T-helper 1 cell treated with Interleukin-12 subunit alpha and Interleukin-12 subunit beta and Interleukin-4 antibody, amounts not matched to agents 30 μg/mL and 1 μg/mL, for 36 hours (primary cell): ENCODE results near the gene LDLRAD3.

ENCODE experiments used
- H3K27ac Mint-ChIP-seq: one replicate; pipeline ENCODE4 v1.8.0; 2021; ENCODE audit warnings: mild to moderate bottlenecking, mixed read lengths
- H3K27me3 Mint-ChIP-seq: one replicate; pipeline ENCODE4 v1.8.0; 2021; ENCODE audit warnings: low read depth, mixed read lengths
- H3K36me3 Mint-ChIP-seq: one replicate; pipeline ENCODE4 v1.8.0; 2021; ENCODE audit warnings: low read depth, mixed read lengths
- H3K4me1 Mint-ChIP-seq: one replicate; pipeline ENCODE4 v1.8.0; 2021; ENCODE audit warnings: low read depth, mixed read lengths
- H3K4me3 Mint-ChIP-seq: one replicate; pipeline ENCODE4 v1.8.0; 2021; ENCODE audit warnings: mild to moderate bottlenecking, moderate library complexity, mixed read lengths
- H3K9me3 Mint-ChIP-seq: one replicate; pipeline ENCODE4 v1.8.0; 2021; ENCODE audit warnings: mixed read lengths

LDLRAD3 gene

GRCh38 chr11:35934981-35935380, 8.9 kb upstream of the LDLRAD3 start:
- Mint-ChIP-seq H3K36me3 (no peaks in the 10 kb centered on the region), H3K4me1 (no peaks in the 10 kb centered on the region), H3K27me3 (peaks cover 14% of the 10 kb centered on the region), H3K27ac (no peak overlapping the region), H3K4me3 (no peak overlapping the region), H3K9me3 (no peaks in the 10 kb centered on the region)

GRCh38 chr11:35935390-35935789, 8.5 kb upstream of the LDLRAD3 start:
- Mint-ChIP-seq H3K4me1 (no peaks in the 10 kb centered on the region), H3K27ac (no peak overlapping the region), H3K9me3 (no peaks in the 10 kb centered on the region), H3K36me3 (no peaks in the 10 kb centered on the region), H3K4me3 (no peak overlapping the region), H3K27me3 (peaks cover 14% of the 10 kb centered on the region)

GRCh38 chr11:35937111-35937510, 6.8 kb upstream of the LDLRAD3 start:
- H3K9me3 Mint-ChIP-seq: no peaks in the 10 kb centered on the region
- no peaks in the 10 kb centered on the region for H3K36me3 Mint-ChIP-seq
- no peaks in the 10 kb centered on the region for H3K4me1 Mint-ChIP-seq
- no peak overlapping the region for H3K27ac Mint-ChIP-seq
- peaks cover 25% of the 10 kb centered on the region for H3K27me3 Mint-ChIP-seq
- no peak overlapping the region for H3K4me3 Mint-ChIP-seq

- H3K27me3 Mint-ChIP-seq: peaks cover 30% of the 10 kb centered on the region
- H3K4me3 Mint-ChIP-seq: no peak overlapping the region
- no peaks in the 10 kb centered on the region for H3K36me3 Mint-ChIP-seq
- H3K27ac Mint-ChIP-seq: no peak overlapping the region
- no peaks in the 10 kb centered on the region for H3K4me1 Mint-ChIP-seq
- H3K9me3 Mint-ChIP-seq: no peaks in the 10 kb centered on the region
Measured at GRCh38 chr11:35937700-35938099, 6.2 kb upstream of the LDLRAD3 start.

- no peak overlapping the region for H3K27ac Mint-ChIP-seq
- H3K36me3 Mint-ChIP-seq: no peaks in the 10 kb centered on the region
- peaks cover under 1% of the 10 kb centered on the region for H3K4me1 Mint-ChIP-seq
- H3K4me3 Mint-ChIP-seq: no peak overlapping the region
- H3K27me3 Mint-ChIP-seq: peaks cover 33% of the 10 kb centered on the region
- H3K9me3 Mint-ChIP-seq: no peaks in the 10 kb centered on the region
Measured at GRCh38 chr11:35938231-35938630, 5.6 kb upstream of the LDLRAD3 start.

GRCh38 chr11:35943309-35943708, 553 bp upstream of the LDLRAD3 start:
- H3K27ac Mint-ChIP-seq: no peak overlapping the region
- H3K4me1 Mint-ChIP-seq: peaks cover 6% of the 10 kb centered on the region
- H3K27me3 Mint-ChIP-seq: peaks cover 59% of the 10 kb centered on the region
- no peaks in the 10 kb centered on the region for H3K36me3 Mint-ChIP-seq
- H3K9me3 Mint-ChIP-seq: no peaks in the 10 kb centered on the region
- H3K4me3 Mint-ChIP-seq: peak overlapping the region; percentile 82

- peaks cover 56% of the 10 kb centered on the region for H3K27me3 Mint-ChIP-seq
Measured at GRCh38 chr11:35944503-35945136, 758 bp downstream of the LDLRAD3 start.

GRCh38 chr11:35945137-35945518, 1.3 kb downstream of the LDLRAD3 start:
- Mint-ChIP-seq H3K4me1 (peaks cover 6% of the 10 kb centered on the region), H3K27ac (no peak overlapping the region), H3K9me3 (no peaks in the 10 kb centered on the region), H3K36me3 (no peaks in the 10 kb centered on the region), H3K27me3 (peaks cover 56% of the 10 kb centered on the region), H3K4me3 (peak overlapping the region; percentile 50)

More at GRCh38 chr11:35944503-35945136, 758 bp downstream of the LDLRAD3 start:
- Mint-ChIP-seq H3K27ac (no peak overlapping the region), H3K4me1 (peaks cover 6% of the 10 kb centered on the region), H3K9me3 (no peaks in the 10 kb centered on the region), H3K36me3 (no peaks in the 10 kb centered on the region), H3K4me3 (peak overlapping the region; percentile 60)

GRCh38 chr11:35946766-35947165, 2.9 kb downstream of the LDLRAD3 start:
- Mint-ChIP-seq H3K36me3 (no peaks in the 10 kb centered on the region), H3K27me3 (peaks cover 46% of the 10 kb centered on the region), H3K27ac (no peak overlapping the region), H3K4me1 (peaks cover 6% of the 10 kb centered on the region), H3K4me3 (no peak overlapping the region), H3K9me3 (no peaks in the 10 kb centered on the region)

- Mint-ChIP-seq H3K4me3 (no peak overlapping the region), H3K27ac (no peak overlapping the region), H3K27me3 (peaks cover 41% of the 10 kb centered on the region)
Measured at GRCh38 chr11:35947437-35947836, 3.6 kb downstream of the LDLRAD3 start.

GRCh38 chr11:35949242-35949641, 5.4 kb downstream of the LDLRAD3 start:
- Mint-ChIP-seq H3K27ac (no peak overlapping the region), H3K27me3 (peaks cover 26% of the 10 kb centered on the region), H3K9me3 (no peaks in the 10 kb centered on the region), H3K4me1 (peaks cover under 1% of the 10 kb centered on the region), H3K36me3 (no peaks in the 10 kb centered on the region), H3K4me3 (no peak overlapping the region)

More at GRCh38 chr11:35947437-35947836, 3.6 kb downstream of the LDLRAD3 start:
- H3K9me3 Mint-ChIP-seq: no peaks in the 10 kb centered on the region
- H3K36me3 Mint-ChIP-seq: no peaks in the 10 kb centered on the region
- H3K4me1 Mint-ChIP-seq: peaks cover 6% of the 10 kb centered on the region

GRCh38 chr11:35950082-35950481, 6.2 kb downstream of the LDLRAD3 start:
- Mint-ChIP-seq H3K27me3 (peaks cover 18% of the 10 kb centered on the region), H3K4me1 (no peaks in the 10 kb centered on the region), H3K9me3 (no peaks in the 10 kb centered on the region), H3K36me3 (no peaks in the 10 kb centered on the region), H3K4me3 (no peak overlapping the region), H3K27ac (no peak overlapping the region)

- Mint-ChIP-seq H3K4me1 (no peaks in the 10 kb centered on the region), H3K9me3 (no peaks in the 10 kb centered on the region), H3K36me3 (no peaks in the 10 kb centered on the region), H3K4me3 (no peak overlapping the region), H3K27ac (no peak overlapping the region), H3K27me3 (peaks cover 8% of the 10 kb centered on the region)
Measured at GRCh38 chr11:35951680-35952079, 7.8 kb downstream of the LDLRAD3 start.

GRCh38 chr11:35953081-35953760, 9.4 kb downstream of the LDLRAD3 start:
- H3K4me3 Mint-ChIP-seq: no peak overlapping the region
- no peaks in the 10 kb centered on the region for H3K4me1 Mint-ChIP-seq
- H3K9me3 Mint-ChIP-seq: no peaks in the 10 kb centered on the region
- H3K27me3 Mint-ChIP-seq: peaks cover 7% of the 10 kb centered on the region
- H3K36me3 Mint-ChIP-seq: no peaks in the 10 kb centered on the region
- H3K27ac Mint-ChIP-seq: no peak overlapping the region

- Mint-ChIP-seq H3K4me3 (no peak overlapping the region), H3K4me1 (no peaks in the 10 kb centered on the region), H3K36me3 (no peaks in the 10 kb centered on the region), H3K27ac (no peak overlapping the region), H3K9me3 (no peaks in the 10 kb centered on the region), H3K27me3 (peaks cover 7% of the 10 kb centered on the region)
Measured at GRCh38 chr11:35954205-35954604, 10.3 kb downstream of the LDLRAD3 start.
